ENCODE data around the gene CGNL1. TPM values are rescaled to one million over a fixed set of nuclear protein-coding genes. Genes with fewer than 3 reads are reported as not detected.
A peak's percentile ranks its signal among the peaks of the same experiment; 100 is the strongest.

Gene CGNL1
- total RNA-seq, 1 donor, result under 0.01 TPM

DNA sequence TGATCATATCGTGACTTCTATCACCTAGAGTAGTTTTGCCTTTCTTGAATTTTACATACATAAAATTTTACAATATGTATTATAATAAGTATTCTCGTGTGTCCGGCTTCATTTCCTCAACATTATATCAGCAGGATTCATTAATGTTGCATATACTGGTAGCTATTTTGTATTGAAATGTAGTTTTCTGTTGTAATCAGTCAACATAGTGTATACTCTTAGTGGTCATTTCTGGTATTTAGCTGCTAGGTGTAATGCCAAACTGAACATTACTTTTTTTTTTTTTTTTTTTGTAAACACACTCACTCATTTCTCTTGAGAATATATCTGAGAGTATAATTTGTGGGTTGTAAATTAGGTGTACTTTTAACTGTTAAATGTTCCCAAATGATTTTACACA is 70.1 kb downstream of the CGNL1 start:
- no peak for DNase-seq (ENCODE audit: low read depth in 2 of 3, low spot score in 2 of 3)

DNA sequence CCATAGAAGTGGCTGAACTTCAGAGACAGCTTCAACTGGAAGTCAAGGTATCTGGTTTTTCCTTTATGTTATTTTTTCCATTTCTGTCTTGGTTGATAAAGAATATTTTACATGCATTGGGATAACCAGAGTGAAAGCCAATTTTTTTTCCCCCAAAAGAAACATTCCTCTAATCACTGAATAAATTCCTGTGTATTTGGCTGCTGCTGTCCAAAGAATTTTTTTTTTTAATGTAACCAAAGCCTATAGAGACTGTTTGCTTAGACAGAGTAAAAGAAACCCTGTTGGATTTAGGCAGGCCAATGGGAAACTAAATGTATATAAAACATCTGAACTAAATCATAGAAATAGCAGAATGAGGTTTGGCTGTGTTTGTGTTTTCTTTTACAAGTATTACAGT is 75.2 kb downstream of the CGNL1 start:
- no peak for DNase-seq (ENCODE audit: low read depth in 2 of 3, low spot score in 2 of 3)

DNA sequence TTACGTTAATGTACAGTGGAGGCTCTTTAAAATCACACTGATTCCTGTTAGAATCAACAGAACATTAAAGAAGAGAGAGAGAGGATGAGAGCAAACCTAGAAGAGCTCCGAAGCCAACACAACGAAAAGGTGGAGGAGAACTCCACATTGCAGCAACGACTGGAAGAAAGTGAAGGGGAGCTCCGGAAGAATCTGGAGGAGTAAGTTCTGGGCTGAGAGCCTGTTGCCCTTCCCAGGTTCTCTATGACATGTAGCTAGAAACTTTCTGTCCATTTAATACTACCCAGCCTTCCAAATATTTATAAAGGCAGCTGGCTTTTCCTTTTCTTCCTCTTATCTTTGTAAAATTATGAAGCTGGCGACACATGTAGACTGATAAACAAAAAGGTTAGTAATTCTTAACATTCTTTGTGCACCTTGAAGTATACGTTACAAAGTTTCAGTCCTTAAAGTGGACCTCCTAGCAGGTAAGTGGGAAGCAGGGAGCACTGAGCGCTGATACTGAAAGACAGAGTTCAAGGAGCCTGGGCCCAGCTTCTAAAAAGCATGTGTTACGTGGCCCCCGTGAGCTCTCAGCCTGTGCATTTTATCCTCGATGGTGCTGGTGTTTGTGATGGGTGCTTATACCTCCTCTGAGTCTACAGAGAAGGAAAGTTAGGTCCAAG is 75.9 kb downstream of the CGNL1 start:
- DNase-seq (ENCODE audit: low read depth in 2 of 3, low spot score in 2 of 3), result no peak

DNA sequence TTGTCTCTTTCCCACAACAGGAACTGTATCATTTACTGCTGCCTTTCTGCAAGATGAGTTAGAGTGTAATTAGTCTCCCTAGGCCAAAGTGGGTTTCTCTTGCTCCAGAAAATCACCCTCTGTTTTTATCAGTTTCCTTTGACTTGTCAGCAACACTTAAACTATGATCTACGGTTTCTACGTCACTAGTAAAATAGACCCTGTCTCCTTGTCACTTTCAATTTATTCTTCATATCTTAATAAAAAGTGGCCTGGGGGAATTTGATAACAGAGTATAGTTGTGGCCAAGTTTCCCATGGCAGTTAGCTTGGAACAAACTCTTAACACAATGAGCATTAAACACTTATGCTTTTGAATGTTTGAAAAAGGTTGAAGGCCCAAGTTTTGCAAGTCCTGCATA is 79.6 kb downstream of the CGNL1 start:
- peak in 2 of 3 donors; percentile 9 to 22 for DNase-seq (ENCODE audit: low read depth in 2 of 3, low spot score in 2 of 3)

DNA sequence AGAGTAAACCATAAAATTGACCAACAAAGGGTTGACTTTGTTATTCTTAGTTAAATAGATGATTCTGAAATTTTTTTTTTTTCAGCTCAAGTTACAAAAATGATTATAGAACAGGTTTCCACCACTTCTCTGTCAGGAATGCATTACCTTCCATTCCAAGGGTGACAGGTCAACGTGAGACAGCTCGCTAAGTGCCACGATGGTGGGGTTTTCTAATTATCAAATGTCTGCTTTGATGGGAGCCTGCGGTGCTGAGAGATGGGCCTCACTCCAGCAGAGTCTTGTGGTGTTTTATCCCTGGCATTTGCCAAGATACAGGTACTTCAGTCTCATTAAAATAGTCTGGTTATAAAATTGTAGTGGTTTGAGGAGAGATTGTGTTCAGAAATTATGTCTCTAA is 80.3 kb downstream of the CGNL1 start:
- DNase-seq (ENCODE audit: low read depth in 2 of 3, low spot score in 2 of 3), result no peak

DNA sequence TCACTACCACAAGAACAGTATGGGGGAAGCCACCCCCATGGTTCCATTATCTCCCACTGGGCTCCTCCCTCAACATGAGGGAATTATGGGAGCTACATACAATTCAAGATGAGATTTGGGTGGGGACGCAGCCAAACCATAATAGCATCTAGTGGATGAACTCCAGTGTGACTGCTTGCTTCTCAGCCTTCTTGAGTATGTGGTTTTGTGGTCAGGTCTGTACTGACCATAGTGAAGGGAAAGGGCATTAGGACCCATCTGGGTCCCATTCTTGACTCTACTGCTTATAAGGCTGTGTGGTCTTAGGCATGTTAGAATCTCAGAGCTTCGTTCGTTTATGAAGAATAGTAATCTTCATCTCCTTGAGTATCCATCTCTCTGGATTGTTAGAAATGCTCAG is 81.4 kb downstream of the CGNL1 start:
- no peak for DNase-seq (ENCODE audit: low read depth in 2 of 3, low spot score in 2 of 3)

DNA sequence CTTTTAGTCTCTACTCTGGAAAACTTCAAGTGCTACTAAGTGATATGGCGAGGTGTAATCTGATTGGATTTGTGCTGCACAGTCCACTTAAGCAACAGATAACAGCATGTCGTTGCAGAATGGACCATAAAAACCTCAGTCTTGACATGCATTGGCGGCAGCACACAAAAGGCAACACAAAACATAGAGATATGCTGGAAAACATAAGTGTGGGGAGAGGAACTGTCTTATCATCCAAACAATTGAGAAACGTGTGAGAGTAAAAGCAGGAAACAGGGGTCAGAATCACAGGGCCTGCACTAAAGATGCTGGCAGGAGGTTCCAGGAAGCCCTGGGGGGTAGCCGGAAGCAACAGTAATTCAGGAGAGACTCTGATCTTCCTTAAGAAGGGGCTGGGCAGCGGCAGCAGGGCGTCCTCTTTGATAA is 82.1 kb downstream of the CGNL1 start:
- DNase-seq (ENCODE audit: low read depth in 2 of 3, low spot score in 2 of 3), result no peak

DNA sequence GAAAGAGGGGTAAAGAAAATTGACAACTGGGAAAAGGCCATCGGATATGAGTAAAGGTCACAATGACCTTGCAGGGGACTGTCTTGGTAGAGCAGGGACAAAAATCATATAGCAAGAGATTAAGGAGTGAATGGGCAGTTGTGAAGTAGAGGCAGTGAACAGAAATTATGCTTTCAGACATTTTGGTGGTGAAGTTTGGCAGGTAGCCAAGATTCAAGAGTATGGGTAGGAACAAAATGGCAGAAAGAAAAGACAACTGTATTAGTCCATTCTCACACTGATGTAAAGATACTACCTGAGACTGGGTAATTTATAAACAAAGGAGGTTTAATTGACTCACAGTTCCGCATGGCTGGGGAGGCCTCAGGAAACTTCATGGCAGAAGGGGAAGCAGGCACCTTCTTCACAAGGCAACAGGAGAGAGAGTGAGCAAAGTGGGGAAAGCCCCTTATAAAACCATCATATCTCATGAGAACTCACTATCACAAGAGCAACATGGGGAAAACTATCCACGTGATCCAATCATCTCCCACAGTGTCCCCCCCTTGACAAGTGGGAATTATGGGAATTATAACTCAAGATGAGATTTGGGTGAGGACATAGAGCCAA is 84.0 kb downstream of the CGNL1 start:
- DNase-seq (ENCODE audit: low read depth in 2 of 3, low spot score in 2 of 3), result no peak

DNA sequence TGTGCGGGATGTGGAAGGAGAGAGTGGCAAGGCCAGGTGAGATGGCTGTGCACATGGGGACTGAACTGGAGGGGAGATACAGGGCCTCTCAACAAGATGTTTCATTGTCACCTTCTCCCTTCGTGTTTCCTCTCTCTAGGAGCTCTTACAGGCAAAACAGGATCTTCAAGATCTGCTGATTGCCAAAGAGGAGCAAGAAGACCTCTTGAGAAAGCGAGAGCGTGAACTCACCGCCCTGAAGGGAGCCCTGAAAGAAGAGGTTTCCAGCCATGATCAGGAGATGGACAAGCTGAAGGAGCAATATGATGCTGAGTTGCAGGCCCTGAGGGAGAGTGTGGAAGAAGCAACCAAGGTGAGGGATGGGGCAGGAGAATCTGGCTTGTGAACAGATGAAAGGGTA is 85.2 kb downstream of the CGNL1 start:
- no peak for DNase-seq (ENCODE audit: low read depth in 2 of 3, low spot score in 2 of 3)

DNA sequence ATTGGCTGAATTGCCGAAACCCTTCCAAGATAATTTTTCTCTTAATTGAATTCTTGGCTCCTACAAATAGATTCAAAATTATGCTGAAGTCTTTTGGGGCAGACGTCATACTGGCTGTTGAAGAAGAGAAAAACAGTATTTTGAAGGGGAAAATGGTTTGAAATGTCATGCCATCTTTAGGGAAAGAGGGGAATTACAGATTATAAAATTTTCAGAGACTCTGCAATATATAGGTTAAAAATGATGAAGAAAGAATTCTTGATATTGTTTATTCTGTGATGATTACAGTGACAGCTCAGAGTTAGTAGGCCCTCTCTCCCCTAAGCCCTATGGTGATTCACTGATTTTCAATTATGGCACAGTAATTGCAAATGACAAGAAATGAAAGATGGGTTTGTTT is 86.1 kb downstream of the CGNL1 start:
- peak in 1 of 3 donors; percentile 10 for DNase-seq (ENCODE audit: low read depth in 2 of 3, low spot score in 2 of 3)

DNA sequence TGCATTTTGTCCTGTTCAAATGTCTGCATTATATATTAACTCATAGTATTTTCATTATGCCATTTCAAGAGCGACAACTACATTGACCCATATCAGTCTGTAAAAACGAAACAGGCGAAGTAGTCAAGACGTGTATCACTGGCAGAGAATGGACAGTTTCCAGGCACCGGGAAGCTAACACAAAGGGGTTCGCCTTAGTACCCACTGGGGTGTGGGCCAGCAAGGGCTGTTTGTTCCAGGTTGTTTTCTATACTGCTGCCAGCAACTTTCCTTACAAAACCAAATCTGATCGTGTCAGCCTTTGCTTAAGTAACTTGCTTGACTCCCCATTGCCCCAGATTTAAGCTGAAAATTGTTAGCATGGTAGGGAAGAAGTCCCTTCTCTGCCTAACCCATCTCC is 87.1 kb downstream of the CGNL1 start:
- DNase-seq (ENCODE audit: low read depth in 2 of 3, low spot score in 2 of 3), result no peak

DNA sequence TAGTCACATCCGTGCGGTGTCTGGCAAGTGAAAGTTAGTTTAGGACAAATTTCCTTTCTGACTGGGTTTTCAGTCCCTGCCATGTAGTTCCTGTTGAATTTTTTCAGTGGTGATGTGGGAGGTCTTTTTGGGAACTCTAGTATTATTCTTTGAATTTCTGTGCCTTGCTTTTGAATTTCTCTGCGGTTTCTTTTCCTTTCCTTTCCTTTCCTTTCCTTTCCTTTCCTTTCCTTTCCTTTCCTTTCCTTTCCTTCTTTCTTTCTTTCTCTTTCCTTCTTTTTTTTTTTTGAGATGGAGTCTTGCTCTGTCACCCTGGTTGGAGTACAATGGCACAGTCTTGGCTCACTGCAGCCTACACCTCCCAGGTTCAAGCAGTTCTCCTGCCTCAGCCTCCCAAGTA is 88.2 kb downstream of the CGNL1 start:
- DNase-seq (ENCODE audit: low read depth in 2 of 3, low spot score in 2 of 3), result no peak

DNA sequence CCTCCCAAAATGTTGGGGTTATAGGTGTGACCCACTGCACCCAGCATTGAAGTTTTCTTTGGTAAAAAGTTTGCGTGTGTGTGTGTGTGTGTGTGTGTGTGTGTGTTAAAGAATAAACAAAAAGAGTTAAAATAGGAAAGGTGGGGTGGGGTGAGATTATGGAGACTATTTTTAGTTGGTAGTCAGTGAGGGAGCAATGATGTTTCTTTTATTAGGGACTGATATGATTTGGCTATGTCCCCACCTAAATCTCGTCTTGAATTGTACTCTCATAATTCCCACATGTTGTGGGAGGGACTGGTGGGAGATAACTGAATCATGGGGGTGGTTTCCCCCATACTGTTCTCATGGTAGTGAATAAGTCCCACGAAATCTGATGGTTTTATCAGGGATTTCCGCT is 92.2 kb downstream of the CGNL1 start:
- no peak for DNase-seq (ENCODE audit: low read depth in 2 of 3, low spot score in 2 of 3)

DNA sequence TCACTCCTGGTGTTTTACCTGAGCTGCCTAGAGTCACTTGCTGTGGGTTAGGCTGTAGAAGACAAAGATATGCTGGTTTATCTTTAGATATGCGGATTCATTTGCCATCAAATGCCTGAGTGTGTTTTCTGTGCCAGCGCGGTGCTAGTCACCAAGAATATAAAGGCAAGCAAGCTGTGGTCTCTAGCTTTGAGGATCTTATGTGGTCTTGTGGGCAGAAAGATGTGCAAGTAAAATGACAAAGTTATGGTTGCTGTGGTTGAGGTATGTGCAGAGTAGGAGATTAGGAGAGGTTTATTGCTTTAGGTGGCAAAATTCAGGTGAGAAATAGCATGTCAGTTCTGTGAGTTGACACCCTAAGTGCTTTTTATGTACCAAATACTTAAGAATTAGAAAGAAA is 94.2 kb downstream of the CGNL1 start:
- DNase-seq (ENCODE audit: low read depth in 2 of 3, low spot score in 2 of 3), result no peak

DNA sequence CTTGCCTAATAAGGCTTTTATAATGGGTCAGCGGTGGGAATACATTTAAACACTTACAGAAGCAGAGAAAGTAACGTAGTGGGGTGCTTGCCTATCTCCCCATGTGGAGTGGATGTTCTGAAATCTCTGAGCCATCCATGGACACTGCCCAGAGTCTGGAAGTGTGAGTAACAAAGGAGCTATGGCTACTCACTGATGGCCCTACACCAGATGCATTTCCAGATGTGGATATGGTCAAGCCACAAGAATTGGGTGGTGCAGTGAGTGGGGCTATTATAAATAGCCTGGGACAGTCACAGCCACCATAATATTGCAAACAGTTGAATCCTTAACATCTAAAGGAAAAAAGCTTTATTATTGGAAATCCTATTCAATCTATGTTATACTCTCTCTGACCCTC is 96.6 kb downstream of the CGNL1 start:
- DNase-seq (ENCODE audit: low read depth in 2 of 3, low spot score in 2 of 3), result no peak

DNA sequence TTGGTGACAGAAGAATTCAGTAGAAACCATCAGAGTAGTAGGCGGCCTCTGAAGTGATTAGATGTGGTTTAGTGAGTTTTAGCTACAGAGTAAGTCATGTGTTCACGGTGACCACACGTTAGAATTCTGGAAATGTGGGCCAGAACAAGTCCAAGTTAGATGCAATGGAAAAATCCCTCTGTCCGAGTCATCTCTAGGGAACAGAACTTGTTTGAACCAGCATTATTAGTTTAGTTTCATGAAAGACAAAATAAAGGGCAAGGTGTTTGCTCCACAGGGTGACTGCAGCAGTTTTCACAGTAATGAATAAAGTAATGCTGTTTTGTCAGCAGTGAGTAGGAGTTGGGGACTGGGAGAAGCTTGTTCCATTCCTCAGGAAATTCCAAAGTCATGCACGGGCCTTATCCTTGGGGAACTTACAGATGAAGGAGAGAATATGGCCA is 100.2 kb downstream of the CGNL1 start:
- DNase-seq (ENCODE audit: low read depth in 2 of 3, low spot score in 2 of 3), result no peak

DNA sequence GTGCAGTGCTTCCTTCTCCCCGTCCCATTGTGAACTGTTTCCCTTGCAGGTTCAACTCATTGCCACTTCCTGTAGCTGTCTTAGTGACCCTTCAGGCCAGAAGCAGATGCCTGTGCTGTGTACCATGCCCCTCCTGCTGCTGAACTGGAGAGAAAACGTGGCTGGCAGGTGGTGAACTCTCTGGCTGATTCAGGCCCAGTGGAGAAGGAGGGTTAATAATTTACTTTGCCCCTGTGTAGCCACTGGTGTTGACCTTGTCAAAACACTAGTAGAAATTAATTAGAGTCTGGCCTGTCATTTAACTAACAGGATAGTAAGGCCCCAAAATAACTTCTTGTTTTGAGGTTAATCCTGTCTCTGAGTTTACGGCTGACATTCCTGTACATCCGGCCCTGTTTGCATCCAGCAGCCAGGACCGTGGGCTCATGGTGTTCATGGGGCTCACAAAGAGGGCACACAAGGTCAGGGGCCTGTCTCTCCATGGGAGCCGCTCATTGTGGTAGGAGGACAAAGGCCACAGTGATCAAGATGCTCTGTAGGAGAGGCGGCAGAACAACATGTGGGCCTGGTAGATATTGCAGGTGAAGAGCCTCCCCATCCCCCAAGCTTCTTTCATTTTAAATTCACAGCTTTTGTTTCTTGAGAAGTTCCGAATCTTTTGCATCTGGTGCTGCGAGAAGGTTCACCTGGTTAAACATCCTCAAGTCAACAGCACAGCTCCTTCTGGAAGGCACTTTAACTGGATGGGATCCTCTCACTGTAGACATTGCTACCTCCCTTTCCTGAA is 101.6 kb downstream of the CGNL1 start:
- DNase-seq (ENCODE audit: low read depth in 2 of 3, low spot score in 2 of 3), result no peak

DNA sequence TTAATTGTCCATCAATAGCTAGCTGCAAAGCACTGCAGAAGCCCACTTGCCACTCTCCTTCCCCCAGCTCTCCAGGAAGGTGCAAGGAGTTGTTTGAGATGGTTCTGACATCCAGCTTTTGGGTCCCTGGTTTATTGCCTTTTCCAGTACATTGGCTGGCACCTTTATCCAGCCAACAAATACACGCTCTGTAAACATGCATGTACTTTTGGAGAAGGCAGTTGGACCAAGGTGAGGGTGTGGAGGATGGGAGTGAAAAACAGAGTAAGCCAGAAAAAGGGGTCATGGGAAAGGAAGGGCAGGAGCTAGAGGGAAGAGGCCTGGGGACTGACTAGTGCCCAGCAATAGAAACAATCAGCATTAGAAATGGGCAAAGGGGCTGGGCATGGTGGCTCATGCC is 102.7 kb downstream of the CGNL1 start:
- no peak for DNase-seq (ENCODE audit: low read depth in 2 of 3, low spot score in 2 of 3)

DNA sequence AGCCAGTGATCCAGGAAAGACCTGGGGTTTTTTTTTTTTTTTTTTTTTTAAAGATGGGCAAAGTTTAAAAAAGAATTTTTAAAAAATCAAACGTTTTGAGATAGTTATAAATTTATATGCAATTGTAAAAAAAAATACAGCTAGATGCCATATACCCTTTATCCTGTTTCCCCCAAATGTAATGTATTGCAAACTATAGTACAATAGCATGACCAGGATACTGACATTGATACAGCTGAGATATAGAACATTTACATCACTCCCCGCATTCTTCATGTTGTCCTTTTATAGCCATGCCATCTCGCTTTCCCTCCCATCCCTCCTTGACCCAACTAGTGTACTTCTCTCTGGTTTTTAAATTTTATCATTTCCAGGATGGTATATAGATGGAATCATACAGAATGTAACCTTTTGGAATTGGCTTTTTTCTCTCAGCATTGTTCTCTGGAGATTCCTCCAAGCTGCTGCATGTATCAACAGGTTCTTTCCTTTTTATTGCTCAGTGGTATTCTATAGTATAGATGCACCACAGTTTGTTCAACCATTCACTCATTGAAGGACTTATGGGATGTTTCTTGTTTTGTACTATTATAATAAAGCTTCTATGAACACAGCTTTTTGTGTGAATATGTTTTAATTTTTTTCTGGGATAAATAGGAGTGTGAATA is 104.9 kb downstream of the CGNL1 start:
- DNase-seq (ENCODE audit: low read depth in 2 of 3, low spot score in 2 of 3), result no peak

DNA sequence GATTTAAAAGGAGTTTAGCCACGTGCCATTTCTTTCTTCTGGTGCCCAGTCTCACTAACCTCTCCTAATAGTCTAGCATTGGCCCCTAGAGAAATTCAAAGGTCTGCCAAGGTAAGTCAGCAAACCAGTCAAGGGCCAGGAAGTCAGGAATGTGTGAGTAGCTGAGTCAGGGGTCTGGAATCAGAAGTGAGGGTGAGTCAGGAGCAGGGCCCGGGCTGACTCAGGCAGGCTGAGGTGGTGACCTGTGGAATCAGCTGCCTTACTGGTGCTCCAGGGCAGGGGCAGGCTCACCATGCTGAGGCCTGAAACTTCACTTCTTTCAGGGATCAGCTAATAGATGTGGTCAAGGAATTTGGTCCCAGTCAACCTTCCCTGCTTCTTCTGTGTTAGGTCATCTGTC is 109.6 kb downstream of the CGNL1 start:
- DNase-seq (ENCODE audit: low read depth in 2 of 3, low spot score in 2 of 3), result no peak

DNA sequence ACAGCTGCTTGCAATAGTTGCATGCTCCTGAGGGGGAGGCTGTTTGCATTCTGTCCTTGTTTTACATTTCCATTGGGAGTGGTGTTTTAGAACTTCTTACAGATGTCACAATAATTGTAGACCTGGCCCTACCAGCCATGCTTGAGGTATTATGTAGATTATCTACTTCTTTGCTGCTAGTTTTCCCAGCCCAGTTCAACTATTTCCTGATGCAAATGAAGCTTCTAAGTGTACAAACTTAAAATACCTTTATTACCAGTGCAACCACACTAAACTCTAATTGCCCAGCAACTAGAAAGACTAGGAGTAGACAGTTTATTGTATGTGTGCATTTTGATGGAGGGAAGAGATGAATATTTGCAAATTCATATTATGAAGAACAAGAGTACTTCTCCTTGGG is 110.5 kb downstream of the CGNL1 start:
- no peak for DNase-seq (ENCODE audit: low read depth in 2 of 3, low spot score in 2 of 3)
